Erythroblast (primary cell): ENCODE results near the gene GALNT9.
"Not testable (repeated sequence)": the region's sequence is repeated elsewhere in the genome, so short reads cannot be mapped to it uniquely, and the experiment has no call there.

Experiments used
- DNase-seq, 2 experiments: peaks; one replicate each; lab custom pipeline; 2025; lab: John Stamatoyannopoulos, UW
- GATA1 ChIP-seq: IDR thresholded peaks from 2 replicates; pipeline ENCODE4 v1.6.1; 2011; ENCODE audit warnings: low read depth, mild to moderate bottlenecking, control low read depth, low read length, moderate library complexity
- POLR2A ChIP-seq: IDR thresholded peaks from 2 replicates; pipeline ENCODE4 v1.6.1; 2011; ENCODE audit warnings: mild to moderate bottlenecking, low read length

GALNT9 gene

DNA sequence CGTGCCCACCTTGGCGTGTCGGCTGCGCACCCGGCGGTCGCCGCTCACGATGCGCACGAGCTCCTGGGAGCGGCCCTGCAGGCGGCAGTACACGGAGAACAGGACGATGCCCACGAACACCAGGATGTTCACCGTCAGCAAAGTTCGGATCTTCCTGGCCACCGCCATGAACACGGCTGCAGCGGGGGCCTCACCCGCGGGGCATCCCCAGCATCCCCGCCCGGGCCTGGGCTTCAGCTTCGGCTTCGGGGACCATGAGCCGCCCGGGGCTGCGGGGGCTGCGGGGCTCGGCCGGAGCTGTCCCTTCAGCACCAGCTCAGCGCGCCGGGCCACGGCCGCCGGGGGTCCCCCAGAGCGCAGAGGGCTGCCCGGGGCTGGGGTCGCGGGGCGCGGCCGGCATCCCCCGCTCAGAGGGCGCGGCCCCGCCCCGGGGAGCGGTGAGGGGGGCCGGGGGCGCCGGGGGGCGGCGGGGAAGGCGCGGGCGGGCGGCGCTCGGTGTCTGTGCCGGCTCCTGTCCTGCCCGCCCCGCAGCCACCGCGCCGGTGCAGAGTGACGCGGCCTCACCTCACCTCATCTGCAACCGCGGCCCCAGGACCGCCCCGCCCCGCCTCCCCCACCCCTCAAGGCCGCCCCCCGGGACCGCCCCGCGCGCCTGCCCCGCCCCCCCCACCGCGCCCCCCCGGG is at the start of gene GALNT9:
TSS of gene GALNT9 (minus strand) at position 554 of the 684 bp plus-strand sequence. CDS start at position 168, 386 bp downstream.
- TF ChIP-seq POLR2A (no peak), GATA1 (no peak)
- no peak for DNase-seq

DNA sequence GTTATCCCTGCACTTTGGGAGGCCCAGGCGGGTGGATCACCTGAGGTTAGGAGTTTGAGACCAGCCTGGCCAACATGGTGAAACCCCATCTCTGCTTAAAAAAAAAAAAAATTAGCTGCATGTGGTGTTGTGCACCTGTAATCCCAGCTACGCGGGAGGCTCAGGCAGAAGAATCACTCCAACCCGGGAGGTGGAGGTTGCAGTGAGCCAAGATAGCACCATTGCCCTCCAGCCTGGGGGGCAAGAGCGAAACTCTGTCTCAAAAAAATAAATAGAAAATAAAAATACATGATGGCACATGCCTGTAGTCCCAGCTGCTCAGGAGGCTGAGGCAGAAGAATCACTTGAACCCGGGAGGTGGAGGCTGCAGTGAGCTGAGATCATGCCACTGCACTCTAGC is 49.7 kb upstream of the GALNT9 start:
- DNase-seq = not testable (repeated sequence)

DNA sequence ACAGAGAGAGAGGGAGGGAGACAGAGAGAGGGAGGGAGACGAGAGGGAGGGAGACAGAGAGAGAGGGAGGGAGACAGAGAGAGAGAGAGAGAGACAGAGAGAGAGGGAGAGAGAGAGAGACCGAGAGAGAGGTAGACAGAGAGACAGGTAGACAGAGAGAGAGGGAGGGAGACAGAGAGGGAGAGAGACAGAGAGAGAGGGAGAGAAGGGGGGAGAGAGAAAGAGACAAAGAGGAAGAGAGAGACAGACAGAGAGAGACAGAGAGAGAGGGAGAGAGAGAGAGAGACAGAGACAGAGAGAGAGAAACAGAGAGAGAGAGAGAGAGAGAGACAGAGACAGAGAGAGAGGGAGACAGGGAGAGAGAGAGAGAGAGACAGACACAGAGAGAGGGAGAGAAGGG is 47.8 kb upstream of the GALNT9 start:
- DNase-seq = no peak
- TF ChIP-seq POLR2A (no peak), GATA1 (no peak)

DNA sequence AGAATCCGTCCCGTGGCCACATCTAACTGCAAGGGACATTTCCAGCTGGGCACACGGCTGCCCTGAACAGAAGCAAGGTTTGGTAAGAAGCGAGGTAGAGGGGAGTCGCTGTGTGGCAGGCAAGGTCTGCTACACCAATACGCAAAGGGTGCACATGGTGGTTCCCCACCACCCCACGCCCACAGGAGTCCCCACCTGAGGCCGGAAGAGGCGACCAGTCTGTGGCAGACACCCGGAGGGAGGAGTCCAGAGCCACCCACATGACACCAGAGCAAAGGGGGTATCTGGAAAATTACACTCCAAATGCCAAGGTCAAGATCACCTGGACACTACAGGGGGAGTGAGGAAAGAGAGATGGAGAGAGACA is 47.1 kb upstream of the GALNT9 start:
- no peak for DNase-seq
- TF ChIP-seq GATA1 (no peak), POLR2A (no peak)

DNA sequence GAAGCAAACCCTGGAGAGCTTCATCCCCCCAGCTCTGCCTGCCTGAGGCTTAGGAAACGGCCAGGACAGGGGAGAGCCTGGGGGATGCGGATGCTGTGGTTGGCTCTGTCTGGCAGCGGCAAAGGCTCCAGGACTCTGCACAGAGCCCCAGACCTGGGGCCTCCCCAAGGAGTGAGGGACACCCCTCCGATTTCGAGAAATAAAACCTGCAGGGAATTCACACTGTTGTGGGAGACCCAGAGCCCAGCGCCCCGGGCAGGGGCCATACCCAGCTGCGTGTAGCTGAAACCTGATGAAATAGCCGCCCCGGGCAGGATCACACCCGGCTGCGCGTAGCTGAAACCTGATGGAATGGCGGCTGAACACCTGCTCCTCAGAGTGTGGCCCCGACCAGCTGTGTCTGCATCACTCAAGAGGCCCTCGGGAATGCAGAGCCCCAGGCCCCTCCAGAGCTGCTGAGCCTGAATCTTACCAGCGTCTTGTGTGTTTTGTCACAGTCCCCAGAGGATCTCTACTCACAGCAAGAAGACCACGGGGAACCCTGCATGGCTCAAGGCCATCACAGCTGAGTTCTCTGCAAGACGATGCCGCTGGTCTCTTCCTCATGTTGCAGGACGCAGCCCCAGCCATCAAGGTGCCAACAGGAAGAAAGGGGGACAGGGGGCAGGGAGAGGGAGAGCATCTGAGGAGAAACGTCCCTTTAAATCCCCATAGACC is 46.5 kb upstream of the GALNT9 start:
- no peak for TF ChIP-seq GATA1
- TF ChIP-seq POLR2A = no peak

DNA sequence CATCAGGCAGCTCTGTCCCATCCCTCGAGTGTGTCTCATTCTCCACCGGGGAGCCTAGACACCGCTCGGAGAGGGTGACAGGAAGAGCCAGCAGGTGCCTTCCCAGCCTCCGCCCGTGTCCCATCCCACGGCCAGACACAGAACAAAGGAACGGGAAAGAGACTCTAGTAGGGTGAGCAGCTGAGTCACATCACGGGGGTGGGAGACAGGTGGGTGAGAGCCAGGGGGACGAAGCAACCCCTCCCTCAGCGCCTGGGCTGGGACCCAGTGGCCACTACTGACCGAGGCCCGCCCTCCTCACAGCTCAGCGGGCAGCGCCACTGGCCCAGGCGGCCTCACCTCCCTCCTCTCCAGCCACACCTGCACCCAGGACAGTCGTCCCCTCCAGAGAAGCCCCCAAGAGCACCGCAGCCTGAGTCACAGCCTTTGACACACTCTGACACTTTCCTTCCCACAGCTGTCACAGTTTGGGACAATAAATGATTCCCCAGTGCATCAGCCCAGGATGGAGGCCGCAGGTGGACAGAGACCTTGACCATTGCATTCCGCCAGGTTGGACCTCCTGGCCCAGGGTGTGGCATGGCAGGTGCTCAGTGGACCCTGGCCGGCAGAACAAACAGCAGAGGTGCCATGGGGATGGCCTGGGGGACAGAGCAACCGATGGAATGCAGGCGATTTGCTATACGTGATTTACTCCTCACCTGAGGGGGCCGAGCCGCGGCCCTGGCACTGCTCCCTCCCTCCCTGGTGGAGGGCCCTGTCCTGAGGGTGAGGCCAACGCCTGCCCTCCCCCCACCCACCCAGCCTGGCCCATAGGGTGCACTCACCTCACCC is 45.4 kb upstream of the GALNT9 start:
- no peak for DNase-seq
- TF ChIP-seq POLR2A = no peak
- TF ChIP-seq GATA1 = no peak

More for the DNA sequence above, 46.5 kb upstream of the GALNT9 start:
- DNase-seq = no peak

DNA sequence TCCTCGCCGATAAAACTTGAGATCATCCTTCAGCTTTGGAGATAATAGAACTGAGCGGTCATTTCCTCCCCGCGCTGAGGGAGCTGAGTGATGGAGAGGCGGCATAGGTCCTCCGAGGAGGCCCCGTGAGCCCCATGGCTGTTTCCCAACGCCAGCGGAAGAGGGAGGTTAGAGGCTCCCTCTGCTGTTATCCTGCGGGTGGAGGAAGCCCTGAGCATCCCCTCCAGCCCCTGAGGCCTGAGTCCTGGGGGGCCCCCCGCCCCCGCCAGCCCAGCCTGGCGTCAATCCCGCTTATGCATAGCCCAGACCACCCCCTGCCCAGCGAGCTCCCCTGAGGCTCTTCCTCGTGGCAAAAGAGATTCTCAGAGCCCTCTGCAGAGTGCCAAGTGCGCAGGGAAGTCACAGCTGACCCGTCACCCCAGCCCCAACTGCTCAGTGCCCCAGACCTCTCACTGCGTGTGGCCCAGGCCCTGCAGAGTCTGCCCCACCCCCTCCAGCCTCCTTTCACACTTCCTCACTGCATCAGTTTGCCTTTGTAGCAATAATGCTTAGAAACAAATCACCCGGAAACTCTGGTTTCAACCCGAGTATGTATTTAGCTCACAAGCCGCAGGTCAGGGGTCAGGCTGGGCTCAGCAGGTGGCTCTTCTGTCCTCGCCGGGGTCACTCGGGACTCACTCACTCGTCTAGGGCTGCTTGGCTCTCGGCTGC is 44.7 kb upstream of the GALNT9 start:
- DNase-seq = no peak
- TF ChIP-seq GATA1 = no peak
- no peak for TF ChIP-seq POLR2A

DNA sequence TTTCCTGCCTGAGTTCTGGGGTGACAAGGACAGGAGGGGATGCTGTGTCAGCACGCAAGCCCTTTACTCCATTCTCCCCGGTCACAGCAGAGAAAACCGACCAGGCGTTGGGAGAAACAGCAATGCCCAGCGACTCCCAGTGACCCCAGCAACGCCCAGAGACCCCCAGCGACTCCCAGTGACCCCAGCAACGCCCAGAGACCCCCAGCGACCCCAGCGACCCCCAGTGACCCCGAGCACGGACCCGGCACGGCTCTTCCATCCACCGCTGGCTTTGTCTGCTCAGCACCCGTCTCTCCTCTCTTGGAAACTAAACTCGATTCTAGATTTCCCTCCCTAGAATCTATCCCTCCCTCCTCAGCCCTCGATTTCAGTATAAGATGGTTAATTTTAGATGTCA is 38.5 kb upstream of the GALNT9 start:
- no peak for DNase-seq
- TF ChIP-seq POLR2A (no peak), GATA1 (no peak)

DNA sequence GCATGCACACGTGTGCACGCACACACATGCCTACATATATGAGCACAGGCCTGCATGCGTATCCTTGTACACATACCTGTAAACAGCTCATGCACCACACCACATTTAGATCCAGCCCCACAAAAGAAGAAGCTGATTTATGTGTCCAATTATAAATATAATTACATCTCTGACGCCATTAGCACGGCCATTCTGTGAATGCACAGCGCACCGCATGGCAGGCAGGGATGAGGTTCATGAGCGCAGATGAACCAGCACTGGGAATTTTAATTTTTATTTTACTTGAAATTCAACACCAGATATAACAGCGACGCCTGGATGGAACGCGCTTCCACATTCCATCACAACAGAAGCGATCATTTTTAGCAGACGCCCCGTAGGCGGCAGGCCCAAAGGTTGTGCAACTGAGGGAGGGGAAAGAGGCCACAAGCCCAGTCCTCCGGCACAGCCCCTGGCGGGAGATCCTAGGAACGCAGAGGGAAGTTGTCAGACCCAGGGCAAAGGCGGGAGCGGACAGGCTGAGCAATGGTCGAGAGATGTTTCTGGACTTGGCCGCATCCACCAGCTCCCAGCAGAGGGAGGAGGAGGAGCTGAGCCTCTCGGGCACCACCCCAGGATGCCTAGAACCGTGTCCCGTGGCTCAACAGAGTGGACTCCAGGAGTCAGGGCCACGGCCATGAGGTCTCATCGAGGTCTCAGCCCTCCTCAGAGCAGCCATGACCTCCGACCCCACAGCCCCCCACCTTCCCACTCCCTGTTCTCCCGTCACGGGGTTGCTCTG is 37.9 kb upstream of the GALNT9 start:
- no peak for TF ChIP-seq GATA1
- no peak for TF ChIP-seq POLR2A
- DNase-seq = no peak

DNA sequence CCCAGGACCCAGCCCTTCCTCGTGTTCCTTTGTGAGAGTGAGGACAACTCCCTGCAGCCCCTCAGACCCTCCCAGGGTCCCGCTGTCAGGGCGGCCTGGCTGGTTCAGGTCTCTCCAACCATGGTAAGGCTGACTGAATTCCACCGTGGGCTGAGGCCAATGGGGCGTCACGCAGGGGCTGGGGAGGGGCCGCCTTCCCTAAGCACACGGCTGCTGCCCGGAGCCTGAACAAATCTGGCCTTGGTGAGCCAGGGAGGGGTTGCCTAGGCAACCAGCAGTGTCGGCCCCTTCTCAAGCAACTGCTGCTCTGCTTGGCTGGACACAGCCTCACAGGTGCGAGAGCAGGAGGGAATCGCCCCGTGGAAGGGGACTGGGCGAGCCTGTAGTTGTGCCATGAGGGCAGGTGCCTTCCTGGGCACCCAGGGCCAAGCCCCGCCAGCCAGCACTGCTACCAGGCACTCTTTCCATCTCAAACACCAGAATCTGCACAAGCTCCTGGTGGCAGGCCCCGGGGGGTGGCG is 37.0 kb upstream of the GALNT9 start:
- DNase-seq = no peak
- no peak for TF ChIP-seq GATA1
- no peak for TF ChIP-seq POLR2A

DNA sequence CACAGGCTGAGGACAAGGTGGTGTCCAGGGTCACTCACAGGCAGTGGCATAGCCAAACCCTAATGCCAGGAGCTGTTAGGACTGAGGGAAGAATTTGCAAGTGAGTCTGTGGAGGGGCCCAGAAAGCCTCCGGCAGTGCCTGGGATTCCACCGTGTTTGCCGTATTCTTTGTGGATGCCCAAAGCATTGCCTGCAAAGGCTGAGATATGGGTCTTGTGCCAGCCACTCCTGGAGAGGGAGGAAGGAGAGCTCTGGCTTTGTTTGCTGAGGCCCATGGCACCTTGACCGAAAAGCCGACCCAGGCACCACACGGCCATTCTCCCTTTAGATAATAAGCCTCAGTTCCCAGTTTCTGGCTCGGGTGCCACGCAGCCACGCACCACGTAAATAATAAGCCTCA is 35.8 kb upstream of the GALNT9 start:
- TF ChIP-seq GATA1 (no peak), POLR2A (no peak)
- no peak for DNase-seq

DNA sequence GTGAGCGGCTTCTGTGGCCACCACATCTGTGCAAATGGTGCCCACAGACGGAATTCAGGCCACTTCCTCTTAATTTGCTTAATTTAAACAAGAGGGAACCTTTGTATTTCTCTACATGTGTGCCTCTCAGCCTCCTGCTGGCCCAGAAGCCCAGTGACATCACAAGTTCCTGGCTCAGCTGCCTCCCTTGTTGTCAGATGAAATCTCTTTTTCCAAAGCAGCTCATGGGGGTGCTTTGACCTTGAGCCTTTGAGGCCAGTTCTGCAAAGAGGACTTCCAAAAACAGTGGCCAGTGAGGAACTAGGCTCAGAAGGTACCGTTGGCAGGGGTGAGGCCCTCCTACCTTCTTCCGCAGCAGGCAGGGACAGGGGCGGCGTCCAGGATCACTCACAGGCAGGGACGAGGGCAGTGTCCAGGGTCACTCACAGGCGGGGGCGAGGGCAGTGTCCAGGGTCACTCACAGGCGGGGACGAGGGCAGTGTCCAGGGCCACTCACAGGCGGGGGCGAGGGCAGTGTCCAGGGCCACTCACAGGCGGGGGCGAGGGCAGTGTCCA is 35.0 kb upstream of the GALNT9 start:
- TF ChIP-seq GATA1 (no peak), POLR2A (no peak)
- DNase-seq = no peak
